Measurements from ENCODE around the gene OR51I2.

OR51I2 gene, protein sequence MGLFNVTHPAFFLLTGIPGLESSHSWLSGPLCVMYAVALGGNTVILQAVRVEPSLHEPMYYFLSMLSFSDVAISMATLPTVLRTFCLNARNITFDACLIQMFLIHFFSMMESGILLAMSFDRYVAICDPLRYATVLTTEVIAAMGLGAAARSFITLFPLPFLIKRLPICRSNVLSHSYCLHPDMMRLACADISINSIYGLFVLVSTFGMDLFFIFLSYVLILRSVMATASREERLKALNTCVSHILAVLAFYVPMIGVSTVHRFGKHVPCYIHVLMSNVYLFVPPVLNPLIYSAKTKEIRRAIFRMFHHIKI

DNA sequence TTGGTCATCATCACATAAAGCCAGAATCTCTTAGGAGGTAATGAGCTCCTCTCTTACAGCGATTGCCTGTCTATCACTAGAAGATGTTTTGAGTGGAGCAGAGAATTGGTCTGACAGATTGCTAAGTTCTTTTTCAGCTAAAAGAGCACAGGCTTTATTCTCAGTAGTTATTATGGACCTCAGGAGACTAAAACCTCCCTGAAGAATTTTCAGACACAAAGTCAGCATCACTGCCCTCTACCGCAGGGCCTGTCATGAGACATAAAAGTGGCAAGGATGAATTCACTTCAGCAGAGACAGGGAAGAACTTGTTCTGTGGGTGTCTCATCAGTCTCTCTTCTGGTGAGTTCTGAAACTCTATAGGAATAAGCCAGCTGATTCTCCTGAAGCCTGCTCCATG, at the start of gene OR51I2:
Gene OR51I2, plus strand, starts transcription at position 301 of the 400 bp plus-strand sequence. CDS start 4,166 bp downstream, outside the sequence.
- no peak for DNase-seq

- no peak for DNase-seq
Measured at GRCh38 chr11:5405173-5405572, 44.0 kb upstream of the OR51I2 start.

DNA sequence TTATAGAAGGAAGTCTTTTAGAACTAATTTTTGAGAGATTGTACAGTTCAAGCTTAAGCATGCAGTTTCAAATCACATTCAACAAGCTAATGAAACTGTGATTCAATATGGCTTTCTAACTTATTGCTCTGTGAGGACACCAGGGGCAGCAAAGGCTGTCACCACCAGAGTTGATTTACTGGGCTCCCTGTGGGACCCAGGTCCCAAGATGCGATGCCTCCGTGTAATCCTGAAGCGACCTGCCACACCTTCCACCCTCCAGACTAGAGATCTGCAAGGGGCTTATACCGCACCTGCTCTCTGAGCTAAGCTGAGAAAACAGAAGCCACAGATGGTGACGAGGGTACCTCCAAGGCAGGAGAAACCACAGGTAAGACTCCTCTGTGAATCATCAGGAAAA, 28.1 kb upstream of the OR51I2 start:
- no peak for DNase-seq

GRCh38 chr11:5421811-5422210, 27.3 kb upstream of the OR51I2 start, which contains the start of gene OR51Q1:
Gene OR51Q1 (plus strand): TSS chr11:5422111. CDS start chr11:5422201, 90 bp downstream.
- no peak for DNase-seq

GRCh38 chr11:5423131-5423530, 26.0 kb upstream of the OR51I2 start:
- no peak for DNase-seq

DNA sequence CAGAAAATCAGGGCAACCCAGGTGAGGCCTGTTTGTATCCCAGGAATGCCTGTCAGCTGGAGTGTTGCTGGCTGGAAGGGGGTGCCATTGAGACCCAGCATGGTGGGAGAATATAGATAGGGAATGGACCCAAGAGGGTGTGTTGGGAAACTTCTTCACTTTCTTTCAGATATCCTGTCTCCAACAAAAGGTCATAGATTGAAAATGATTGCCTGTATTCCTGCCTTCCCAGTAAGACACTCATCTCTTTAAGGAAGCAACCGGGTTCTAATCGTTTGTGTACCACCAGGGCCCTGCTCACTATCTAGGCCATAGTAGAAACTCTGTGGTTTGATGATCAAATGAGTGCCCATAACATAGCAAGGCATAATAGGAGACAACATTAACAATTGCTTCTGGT, 7.7 kb upstream of the OR51I2 start, which contains the start of gene OR51I1:
Gene OR51I1, minus strand, starts transcription at position 101 of the 400 bp plus-strand sequence. Its CDS starts 0 bp downstream, at position 101.
- no peak for DNase-seq

- no peak for DNase-seq
Measured at GRCh38 chr11:5443835-5444393, 5.2 kb upstream of the OR51I2 start.

DNA sequence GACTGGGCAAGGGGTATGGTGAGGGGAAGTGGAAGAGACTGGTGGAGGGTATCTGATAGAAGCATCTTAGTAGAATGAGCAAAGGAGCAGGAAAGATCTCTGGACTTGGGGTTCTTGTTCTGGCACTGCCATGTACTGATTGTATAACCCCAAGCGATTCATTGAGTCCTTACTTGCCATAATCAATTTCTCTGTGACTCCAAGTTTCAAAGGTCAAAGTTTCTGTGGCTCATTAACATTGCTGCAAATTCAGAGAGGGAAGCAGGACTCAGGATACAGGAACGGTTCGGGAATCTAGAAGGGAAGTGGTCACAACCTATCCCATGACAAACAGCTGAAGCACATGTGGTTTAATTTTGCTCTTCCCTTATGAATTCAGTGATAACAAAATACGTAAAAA, 309 bp downstream of the OR51I2 start:
- no peak for DNase-seq

GRCh38 chr11:5460983-5461621, 12.0 kb downstream of the OR51I2 start:
- DNase-seq, result no peak

GRCh38 chr11:5467527-5467926, 18.4 kb downstream of the OR51I2 start:
- DNase-seq, result no peak

GRCh38 chr11:5473921-5474320, 24.8 kb downstream of the OR51I2 start:
- no peak for DNase-seq

DNA sequence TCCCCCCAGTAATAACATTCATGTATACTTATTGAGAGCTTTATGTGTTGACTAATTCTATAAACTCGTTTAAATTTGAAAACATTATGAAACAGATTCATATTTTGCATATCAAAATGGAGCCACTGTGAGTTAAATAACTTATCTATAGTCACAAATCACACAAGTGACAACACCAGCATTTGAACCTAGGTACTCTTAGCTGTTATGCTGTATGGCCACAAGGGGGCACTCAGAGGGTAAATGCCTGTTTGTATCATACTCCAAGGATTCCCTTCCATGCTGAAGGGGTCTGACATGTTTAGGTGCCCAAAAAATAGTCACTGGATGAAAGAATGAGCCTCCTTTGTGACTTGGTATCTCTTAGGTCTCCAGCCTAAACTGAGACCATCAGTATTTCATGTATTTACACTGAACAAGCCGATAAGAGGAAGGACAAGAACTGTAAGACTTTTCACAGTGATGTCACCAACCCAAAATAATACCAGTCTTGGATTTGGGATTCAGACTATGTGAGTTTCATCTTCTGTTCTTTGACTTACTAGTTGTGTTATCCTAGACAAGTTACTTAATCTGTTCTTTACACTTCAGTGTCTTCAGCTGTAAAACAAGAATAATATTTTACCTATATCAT, 27.2 kb downstream of the OR51I2 start:
- DNase-seq, result no peak

- no peak for DNase-seq
Measured at GRCh38 chr11:5486003-5486402, 36.9 kb downstream of the OR51I2 start.

DNA sequence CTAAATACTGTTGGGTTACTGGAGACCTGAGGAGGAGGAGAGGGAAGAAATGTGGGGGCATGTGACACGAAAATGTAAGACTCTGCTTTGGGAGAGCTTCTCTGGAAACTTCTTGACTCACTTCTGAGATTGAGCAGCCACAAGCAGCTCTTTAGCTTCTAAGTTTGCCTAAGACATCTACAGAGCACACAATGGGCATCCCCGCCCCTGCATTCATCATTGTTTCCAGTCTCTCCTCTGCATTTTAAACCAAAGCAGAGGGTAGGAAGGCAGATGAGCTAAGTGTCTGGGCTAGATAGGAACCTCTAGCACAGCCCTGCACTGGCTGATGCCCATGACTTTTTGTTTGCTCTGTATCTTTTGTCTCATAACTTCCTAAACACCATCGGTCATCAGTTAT, 37.3 kb downstream of the OR51I2 start:
- DNase-seq, result no peak

DNA sequence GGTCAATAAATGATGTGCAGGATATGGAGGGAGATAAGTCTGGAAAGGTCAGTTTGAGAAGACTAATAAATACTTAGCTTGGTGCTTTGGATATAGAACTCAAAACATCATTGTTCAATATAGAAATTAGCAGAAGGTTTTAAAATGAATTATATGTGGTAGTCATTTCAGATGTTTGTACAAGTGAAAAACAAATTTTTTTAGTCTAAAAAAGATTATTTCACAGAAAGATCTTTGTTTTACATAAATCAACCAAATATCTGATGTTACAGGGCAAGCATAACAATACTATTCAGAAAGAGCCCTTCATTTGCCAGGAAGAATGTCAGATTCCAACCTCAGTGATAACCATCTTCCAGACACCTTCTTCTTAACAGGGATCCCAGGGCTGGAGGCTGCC, 39.3 kb downstream of the OR51I2 start, which contains the start of gene OR52D1:
Gene OR52D1, plus strand, starts transcription at position 301 of the 400 bp plus-strand sequence. Its CDS starts 22 bp downstream, at position 323.
- no peak for DNase-seq

GRCh38 chr11:5488798-5489399, 39.8 kb downstream of the OR51I2 start:
- no peak for DNase-seq

DNA sequence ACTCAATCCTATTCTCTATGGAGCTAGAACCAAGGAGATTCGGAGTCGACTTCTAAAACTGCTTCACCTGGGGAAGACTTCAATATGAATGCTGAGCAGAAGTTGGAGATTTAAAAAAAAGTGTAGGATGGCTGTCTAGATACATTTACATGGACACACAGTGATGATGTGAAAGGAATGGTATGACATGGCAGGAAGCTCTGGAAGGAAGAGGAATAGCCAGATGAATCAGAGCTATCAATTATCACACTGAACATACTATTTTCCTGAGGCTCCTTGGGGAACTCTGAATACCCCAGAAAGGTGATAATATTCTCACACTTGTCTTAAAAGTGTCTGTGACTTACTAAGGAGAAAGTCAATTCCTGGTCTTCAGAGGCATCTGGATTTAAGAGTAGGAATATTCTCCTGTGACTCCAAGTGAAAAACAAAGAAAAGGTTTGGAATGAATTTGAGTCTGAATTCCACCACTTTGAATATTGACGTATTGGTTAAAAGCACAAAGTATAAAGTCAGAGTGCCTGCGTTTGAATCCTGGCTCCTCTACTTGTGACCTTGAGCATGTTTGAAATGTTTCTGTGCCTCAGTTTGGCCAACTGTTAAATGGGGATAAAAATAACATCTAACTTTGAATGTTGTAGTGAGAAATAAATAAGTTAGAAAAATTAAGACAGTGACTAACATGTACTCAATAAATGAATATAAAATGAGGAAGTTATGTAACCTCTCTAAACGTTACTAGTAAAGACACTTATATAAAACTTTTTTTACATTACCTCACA, 40.6 kb downstream of the OR51I2 start:
- DNase-seq, result no peak

- DNase-seq, result no peak
Measured at GRCh38 chr11:5499671-5500070, 50.5 kb downstream of the OR51I2 start.

GRCh38 chr11:5500393-5500801, 51.3 kb downstream of the OR51I2 start:
- DNase-seq, result no peak

DNA sequence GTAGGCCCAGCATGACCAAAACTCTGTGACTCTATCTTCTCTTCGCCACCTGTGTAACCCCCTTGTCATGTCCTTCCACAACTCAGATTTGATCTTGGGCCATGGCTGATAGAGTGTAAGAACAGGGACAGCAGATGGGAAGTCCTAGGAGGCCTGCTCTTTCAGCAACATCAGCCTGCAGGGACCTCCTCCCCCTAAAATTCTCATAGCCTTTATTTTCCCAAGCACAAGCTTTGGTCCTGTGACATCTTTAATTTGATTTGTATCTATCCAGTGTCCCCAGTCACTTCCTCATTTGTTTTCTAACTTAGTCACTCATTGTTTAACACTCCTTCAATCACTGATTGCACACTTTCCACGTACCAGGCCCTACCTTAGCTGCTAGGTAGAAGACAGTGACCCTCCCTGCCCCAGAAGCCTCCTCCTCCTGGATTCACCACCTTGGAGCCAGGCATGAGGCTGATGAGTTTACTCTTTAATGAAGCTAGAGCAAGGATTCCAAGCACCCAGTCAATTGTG, 55.3 kb downstream of the OR51I2 start:
- no peak for DNase-seq

GRCh38 chr11:5505363-5506048, 56.4 kb downstream of the OR51I2 start:
- no peak for DNase-seq

Measured in NCI-H1048 (cell line).